Natural killer cell (primary cell): ENCODE data around the gene GMPPA. TPM values are rescaled to one million over a fixed set of nuclear protein-coding genes. Genes with fewer than 3 reads are reported as not detected.

Experiments used
- ATAC-seq, 3 donors: fragments of 150-1000 bp in 2 of 3; fragments of 200-7000 bp in 1 of 3; cut with Tn5 transposase; 1 replicate in 1 of 3; 2 replicates in 2 of 3; pipeline ENCODE4 v1.10.0; 2021; ENCODE audit warnings: mild to moderate bottlenecking in 2 of 3, moderate library complexity in 2 of 3
- DNase-seq, 2 donors: peaks; one replicate each; pipeline versions ENCODE4 v3.0.0 to v3.0.0-alpha.2; 2013 to 2021; ENCODE audit warnings: mixed read lengths in 1 of 2
- H3K27ac ChIP-seq: one replicate; pipeline ENCODE4 v1.5.1; 2013; ENCODE audit warnings: mild to moderate bottlenecking, low read length
- H3K27me3 ChIP-seq: one replicate; pipeline ENCODE4 v1.6.1; 2013; ENCODE audit warnings: low read length; ENCODE audit not compliant: control insufficient read depth, insufficient read depth
- H3K36me3 ChIP-seq: one replicate; pipeline ENCODE4 v1.6.1; 2013; ENCODE audit warnings: low read length; ENCODE audit not compliant: control insufficient read depth, insufficient read depth
- H3K4me1 ChIP-seq: one replicate; pipeline ENCODE4 v1.6.1; 2013; ENCODE audit warnings: low read length; ENCODE audit not compliant: control insufficient read depth, insufficient read depth
- H3K4me3 ChIP-seq: one replicate; pipeline ENCODE4 v1.5.1; 2013; ENCODE audit warnings: low read length
- H3K9me3 ChIP-seq: one replicate; pipeline ENCODE4 v1.6.1; 2013; ENCODE audit warnings: low read length; ENCODE audit not compliant: control insufficient read depth, insufficient read depth
- H3K27ac Mint-ChIP-seq, 2 donors: one replicate each; pipeline ENCODE4 v1.8.0; 2022; ENCODE audit warnings: mild to moderate bottlenecking in 2 of 2, mixed read lengths in 2 of 2, moderate library complexity in 1 of 2
- H3K27me3 Mint-ChIP-seq, 2 donors: one replicate each; pipeline ENCODE4 v1.8.0; 2022; ENCODE audit warnings: low read depth in 2 of 2, mixed read lengths in 2 of 2
- H3K36me3 Mint-ChIP-seq: one replicate; pipeline ENCODE4 v1.8.0; 2022; ENCODE audit warnings: mixed read lengths
- H3K4me1 Mint-ChIP-seq, 2 donors: one replicate each; pipeline ENCODE4 v1.8.0; 2022; ENCODE audit warnings: mixed read lengths in 2 of 2
- H3K4me3 Mint-ChIP-seq: one replicate; pipeline ENCODE4 v1.8.0; 2022; ENCODE audit warnings: mild to moderate bottlenecking, moderate library complexity, mixed read lengths
- H3K9me3 Mint-ChIP-seq, 2 donors: one replicate each; pipeline ENCODE4 v1.8.0; 2022; ENCODE audit warnings: mixed read lengths in 2 of 2
- WGBS: methylation state at CpG from one replicate; pipeline ENCODE4 v1.1.7; 2013; ENCODE audit warnings: missing lambda C conversion rate; ENCODE audit not compliant: insufficient coverage; 5-methylcytosine and 5-hydroxymethylcytosine counted together
- intact Hi-C: fragments of 100-400 bp; cut with micrococcal nuclease; formaldehyde crosslinking; loops from one replicate; pipeline ENCODE4 v1.14.2; 2022
- total RNA-seq, 4 donors: library from RNA; stranded (reverse); fragments of 120-200 nt in 1 of 4; gene quantifications; one replicate each; pipeline versions ENCODE4 v1.2.3 to v1.2.4, GENCODE V29; 2013 to 2022
- TF ChIP-seq, protein P1 (sequence below): fragments of 200-600 bp; IDR thresholded peaks from one replicate; pipeline ENCODE4 v1.8.0; 2022; ENCODE audit warnings: antibody characterized with exemption

GMPPA gene
- total RNA-seq, 3 donors from 2014 or later (not counting 1 experiment from before 2014, with no cell fraction given) = 27.6 to 36.3 (median 33.8) TPM

DNA sequence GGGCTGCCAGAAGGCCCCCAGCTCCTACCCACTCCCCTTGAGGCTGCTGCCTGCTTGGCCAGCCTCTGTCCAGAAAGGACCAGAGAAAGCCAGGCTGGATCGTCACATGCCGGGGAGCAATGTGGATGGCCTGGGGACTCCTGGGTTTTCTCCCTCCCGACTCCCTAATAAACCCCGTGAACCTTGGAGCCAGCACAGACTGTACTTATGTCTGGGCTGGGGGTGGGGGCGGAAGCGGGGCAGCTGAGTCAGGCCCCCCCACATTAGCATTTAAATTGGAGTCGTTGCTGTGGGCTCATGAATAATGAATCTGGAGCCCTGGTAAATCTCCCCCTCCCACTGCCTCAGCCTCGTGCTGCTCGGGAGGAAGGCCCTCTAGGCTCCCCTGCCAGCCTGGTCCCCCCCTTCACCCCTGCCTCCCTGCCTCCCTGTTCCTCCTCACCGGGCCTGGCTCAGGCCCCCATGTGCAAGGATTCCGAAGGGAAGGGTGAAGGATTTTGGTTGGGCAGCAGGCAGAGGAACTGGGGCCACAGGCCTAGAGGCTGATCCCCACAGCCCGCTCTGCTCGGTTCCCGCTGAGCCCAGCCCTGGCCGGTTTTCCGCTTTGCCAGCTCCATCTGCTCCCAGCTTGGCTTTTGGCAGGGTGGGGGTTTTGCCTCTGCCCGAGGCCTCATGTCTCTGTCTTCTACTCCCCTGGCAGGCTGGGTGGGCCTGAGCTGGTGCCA, 8.3 kb downstream of the GMPPA start:
- intact Hi-C loops = no loop called here
- peaks cover 2 to 25% of the 10 kb centered on the region in 2 donors for H3K27me3 Mint-ChIP-seq

DNA sequence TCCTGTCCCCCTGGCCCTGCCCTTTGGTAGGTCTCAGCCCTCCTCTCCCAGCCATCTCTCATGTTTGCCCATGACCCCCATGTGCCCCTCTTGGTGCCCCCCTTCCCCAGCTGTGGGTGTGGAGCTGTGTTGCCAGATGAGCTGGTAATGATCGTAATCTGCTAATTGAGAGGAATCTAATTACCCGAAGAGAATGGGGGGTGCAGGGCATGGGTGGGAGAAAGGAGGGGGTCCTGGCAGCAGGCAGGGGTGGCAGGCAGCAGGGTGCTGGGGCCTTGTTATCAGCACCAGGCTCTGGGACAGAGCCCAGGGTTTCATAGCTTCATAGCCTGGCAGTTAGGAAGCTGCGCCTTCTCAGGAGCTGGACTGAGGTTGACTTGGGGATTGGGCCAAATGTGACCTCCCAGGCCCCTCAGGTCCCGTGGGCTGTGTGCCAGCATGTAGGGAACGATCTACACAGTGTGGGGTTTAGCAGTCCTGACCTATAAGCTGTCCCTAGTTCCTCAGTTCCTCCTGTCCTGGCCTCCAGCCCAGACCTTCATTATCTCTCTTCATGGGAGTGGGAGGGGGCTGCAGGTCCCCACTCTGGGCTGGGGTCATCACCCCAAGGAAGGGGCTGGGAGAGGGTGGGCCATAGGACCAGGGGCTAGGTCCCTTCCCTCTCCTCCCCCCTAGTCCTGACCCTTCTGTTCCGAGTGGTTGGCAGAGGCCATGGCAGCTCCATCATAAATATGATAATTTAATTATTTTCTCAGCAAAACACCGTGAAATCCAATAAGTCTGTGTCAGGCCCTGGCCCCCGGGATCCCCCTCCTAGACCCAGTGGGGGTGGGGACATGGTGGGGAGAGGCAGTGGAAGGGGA, 9.1 kb downstream of the GMPPA start:
- Mint-ChIP-seq H3K9me3 (no peaks in the 10 kb centered on the region), H3K27me3 (peaks cover 9 to 30% of the 10 kb centered on the region in 2 donors), H3K27ac (no peak overlapping the region), H3K36me3 (peaks cover 7% of the 10 kb centered on the region), H3K4me1 (peaks cover 0 to 18% of the 10 kb centered on the region in 2 donors), H3K4me3 (no peak overlapping the region)
- WGBS = 78% methylated on average over 7 of the region's 8 CpGs
- H3K36me3 ChIP-seq = peaks cover 33% of the 10 kb centered on the region
- no peak overlapping the region for H3K27ac ChIP-seq
- H3K9me3 ChIP-seq = no peaks in the 10 kb centered on the region
- ATAC-seq (no peak), DNase-seq (no peak)
- intact Hi-C loops = no loop called here
- TF ChIP-seq, protein P1, sequence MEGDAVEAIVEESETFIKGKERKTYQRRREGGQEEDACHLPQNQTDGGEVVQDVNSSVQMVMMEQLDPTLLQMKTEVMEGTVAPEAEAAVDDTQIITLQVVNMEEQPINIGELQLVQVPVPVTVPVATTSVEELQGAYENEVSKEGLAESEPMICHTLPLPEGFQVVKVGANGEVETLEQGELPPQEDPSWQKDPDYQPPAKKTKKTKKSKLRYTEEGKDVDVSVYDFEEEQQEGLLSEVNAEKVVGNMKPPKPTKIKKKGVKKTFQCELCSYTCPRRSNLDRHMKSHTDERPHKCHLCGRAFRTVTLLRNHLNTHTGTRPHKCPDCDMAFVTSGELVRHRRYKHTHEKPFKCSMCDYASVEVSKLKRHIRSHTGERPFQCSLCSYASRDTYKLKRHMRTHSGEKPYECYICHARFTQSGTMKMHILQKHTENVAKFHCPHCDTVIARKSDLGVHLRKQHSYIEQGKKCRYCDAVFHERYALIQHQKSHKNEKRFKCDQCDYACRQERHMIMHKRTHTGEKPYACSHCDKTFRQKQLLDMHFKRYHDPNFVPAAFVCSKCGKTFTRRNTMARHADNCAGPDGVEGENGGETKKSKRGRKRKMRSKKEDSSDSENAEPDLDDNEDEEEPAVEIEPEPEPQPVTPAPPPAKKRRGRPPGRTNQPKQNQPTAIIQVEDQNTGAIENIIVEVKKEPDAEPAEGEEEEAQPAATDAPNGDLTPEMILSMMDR = no peak
- H3K4me1 ChIP-seq = peaks cover 12% of the 10 kb centered on the region
- no peak overlapping the region for H3K4me3 ChIP-seq
- peaks cover 28% of the 10 kb centered on the region for H3K27me3 ChIP-seq

More for the DNA sequence above, 8.3 kb downstream of the GMPPA start:
- H3K9me3 ChIP-seq = no peaks in the 10 kb centered on the region
- Mint-ChIP-seq H3K27ac (no peak overlapping the region), H3K36me3 (peaks cover 7% of the 10 kb centered on the region), H3K9me3 (no peaks in the 10 kb centered on the region), H3K4me1 (peaks cover 0 to 19% of the 10 kb centered on the region in 2 donors), H3K4me3 (no peak overlapping the region)
- H3K27ac ChIP-seq = no peak overlapping the region
- no peak overlapping the region for H3K4me3 ChIP-seq
- ATAC-seq (no peak), DNase-seq (no peak)
- TF ChIP-seq, protein P1 = no peak
- H3K36me3 ChIP-seq = peaks cover 33% of the 10 kb centered on the region
- peaks cover 21% of the 10 kb centered on the region for H3K27me3 ChIP-seq
- H3K4me1 ChIP-seq = peaks cover 12% of the 10 kb centered on the region
- 96% methylated on average over 17 of the region's 17 CpGs for WGBS

DNA sequence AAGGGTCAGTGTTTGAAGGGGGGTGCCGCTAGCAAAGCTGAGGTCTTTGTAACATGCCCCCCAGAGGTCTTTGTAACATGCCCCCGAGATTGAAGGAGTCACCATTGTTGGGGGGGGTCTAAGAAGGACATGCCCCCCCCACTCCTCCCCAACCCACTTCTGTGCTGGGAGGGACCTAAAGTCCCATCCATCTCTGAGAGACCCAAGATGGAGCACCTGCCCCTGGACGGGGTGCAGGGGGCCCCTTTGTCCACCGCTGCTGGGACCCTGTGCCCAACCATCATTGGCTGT, 9.7 kb downstream of the GMPPA start:
- Histone ChIP-seq H3K27ac (no peak overlapping the region), H3K4me1 (peaks cover 12% of the 10 kb centered on the region), H3K27me3 (peaks cover 33% of the 10 kb centered on the region), H3K9me3 (no peaks in the 10 kb centered on the region), H3K4me3 (no peak overlapping the region), H3K36me3 (peaks cover 33% of the 10 kb centered on the region)
- ATAC-seq = no peak
- Mint-ChIP-seq H3K27me3 (peaks cover 13 to 35% of the 10 kb centered on the region in 2 donors), H3K36me3 (peaks cover 7% of the 10 kb centered on the region), H3K27ac (no peak overlapping the region), H3K9me3 (no peaks in the 10 kb centered on the region), H3K4me3 (no peak overlapping the region), H3K4me1 (peaks cover 0 to 19% of the 10 kb centered on the region in 2 donors)
- WGBS = 78% methylated on average over 4 of the region's 4 CpGs
- DNase-seq = no peak
- intact Hi-C loops = no loop called here
- TF ChIP-seq, protein P1 = no peak
